Suprapubic skin (tissue), 3 donors: Measurements from ENCODE around the gene PTCH1.

ENCODE experiments used
- CTCF ChIP-seq, 2 donors: fragments of 200-600 bp in 1 of 2; fragments of 450-650 bp in 1 of 2; sonication (generic) in 1 of 2; IDR thresholded peaks; one replicate each; pipeline ENCODE4 v1.5.1; 2016 to 2019; ENCODE audit warnings: antibody characterized with exemption in 2 of 2, mild to moderate bottlenecking in 1 of 2, moderate library complexity in 1 of 2
- EP300 ChIP-seq: sonication (generic); formaldehyde crosslinking; IDR thresholded peaks from one replicate; pipeline ENCODE4 v1.6.1; 2017; ENCODE audit warnings: antibody characterized with exemption
- POLR2A ChIP-seq, 2 donors: fragments of 450-650 bp; IDR thresholded peaks; one replicate each; pipeline ENCODE4 v1.6.1; 2017; ENCODE audit warnings: antibody characterized with exemption in 2 of 2, mild to moderate bottlenecking in 2 of 2, moderate library complexity in 2 of 2

- TF ChIP-seq CTCF (IDR thresholded peaks at IDR 0.05) = no peak
- no peak for TF ChIP-seq POLR2A (IDR thresholded peaks at IDR 0.05)
- TF ChIP-seq EP300 = no peak
These were observed 1.3 kb downstream of the PTCH1 start for GRCh38 chr9:95515272-95516113.
